Renal pelvis (tissue), 4 donors: ENCODE results near the gene TBPL2. TPM values are rescaled to one million over a fixed set of nuclear protein-coding genes. Genes with fewer than 3 reads are reported as not detected.
"Not testable (repeated sequence)": the region's sequence is repeated elsewhere in the genome, so short reads cannot be mapped to it uniquely, and the experiment has no call there.

Experiments used
- DNase-seq: peaks from one replicate; pipeline ENCODE4 v3.0.0-alpha.2; 2013
- polyA plus RNA-seq, 3 donors: library from polyadenylated mRNA; unstranded; fragments of 120-200 nt; gene quantifications; one replicate each; pipeline ENCODE4 v1.2.1, GENCODE V29; 2013; ENCODE audit not compliant: insufficient read length in 3 of 3

TBPL2 gene
- polyA plus RNA-seq, 3 donors = not detected

GRCh38 chr14:55441286-55441685, 870 bp upstream of the TBPL2 start:
- no peak for DNase-seq

GRCh38 chr14:55438066-55438683, 2.2 kb downstream of the TBPL2 start:
- peak; percentile 40 for DNase-seq

DNA sequence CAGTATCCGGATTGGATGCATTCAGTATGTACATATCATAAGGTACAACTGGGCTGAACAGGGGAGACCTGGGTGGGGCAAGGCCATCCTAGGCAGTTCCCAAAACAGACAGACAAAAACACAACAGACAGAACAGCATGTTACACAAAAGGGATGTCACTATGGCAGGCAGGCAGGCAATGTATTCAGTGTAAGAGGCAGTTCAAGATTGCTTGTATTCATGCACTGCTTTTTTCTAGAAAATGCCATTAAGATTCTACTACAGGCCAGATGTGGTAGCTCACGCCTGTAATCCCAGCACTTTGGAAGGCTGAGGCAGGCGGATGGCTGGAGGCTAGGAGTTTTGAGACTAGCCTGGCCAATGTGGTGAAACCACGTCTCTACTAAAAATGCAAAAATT, 3.5 kb downstream of the TBPL2 start:
- no peak for DNase-seq

GRCh38 chr14:55436519-55436918, 3.9 kb downstream of the TBPL2 start:
- DNase-seq = no peak

- no peak for DNase-seq
Measured at GRCh38 chr14:55434805-55435174, 5.6 kb downstream of the TBPL2 start.

DNA sequence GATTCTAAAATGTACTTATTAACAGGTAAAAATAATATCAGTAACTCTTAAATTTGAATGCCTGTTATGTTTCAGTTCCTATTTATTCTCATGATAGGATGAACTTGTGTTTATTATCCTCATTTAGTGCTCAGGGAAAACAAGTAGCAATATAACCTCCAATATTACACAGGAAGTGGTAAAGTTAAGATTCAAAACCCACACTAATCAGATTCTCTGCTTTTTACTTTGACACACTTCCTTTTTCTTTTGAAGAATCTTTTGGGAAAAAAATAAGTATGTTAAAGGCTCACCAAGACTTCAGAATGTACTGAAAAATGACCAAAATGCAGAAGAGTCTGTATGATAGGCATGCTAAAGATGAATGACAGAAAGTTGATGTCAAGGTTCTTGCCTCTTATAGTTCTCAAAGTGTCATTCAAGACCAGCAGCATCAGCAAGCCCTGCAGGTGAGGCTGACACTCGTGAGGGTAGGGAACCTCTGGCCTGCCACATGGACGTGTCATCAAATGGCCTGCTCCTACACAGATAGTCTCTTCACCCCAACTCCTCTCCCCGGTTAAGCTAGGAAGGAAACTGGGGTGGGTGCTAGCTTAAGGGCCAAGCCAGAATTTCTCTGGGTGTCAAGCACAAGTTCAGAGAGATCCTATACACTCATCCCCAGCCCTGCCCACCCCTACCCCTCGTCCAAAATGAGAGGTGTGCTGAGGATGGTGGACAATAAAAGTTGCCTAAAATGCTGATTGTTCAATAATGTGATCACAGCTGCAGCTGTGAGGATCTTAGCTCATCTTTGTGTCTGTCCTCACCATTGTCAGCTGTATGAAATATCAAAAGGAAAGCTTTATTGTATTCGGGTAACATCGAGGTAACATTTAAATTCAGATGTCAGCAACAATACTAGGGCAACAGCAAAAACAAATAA, 6.3 kb downstream of the TBPL2 start:
- DNase-seq = no peak

GRCh38 chr14:55432628-55433027, 7.8 kb downstream of the TBPL2 start:
- no peak for DNase-seq

DNA sequence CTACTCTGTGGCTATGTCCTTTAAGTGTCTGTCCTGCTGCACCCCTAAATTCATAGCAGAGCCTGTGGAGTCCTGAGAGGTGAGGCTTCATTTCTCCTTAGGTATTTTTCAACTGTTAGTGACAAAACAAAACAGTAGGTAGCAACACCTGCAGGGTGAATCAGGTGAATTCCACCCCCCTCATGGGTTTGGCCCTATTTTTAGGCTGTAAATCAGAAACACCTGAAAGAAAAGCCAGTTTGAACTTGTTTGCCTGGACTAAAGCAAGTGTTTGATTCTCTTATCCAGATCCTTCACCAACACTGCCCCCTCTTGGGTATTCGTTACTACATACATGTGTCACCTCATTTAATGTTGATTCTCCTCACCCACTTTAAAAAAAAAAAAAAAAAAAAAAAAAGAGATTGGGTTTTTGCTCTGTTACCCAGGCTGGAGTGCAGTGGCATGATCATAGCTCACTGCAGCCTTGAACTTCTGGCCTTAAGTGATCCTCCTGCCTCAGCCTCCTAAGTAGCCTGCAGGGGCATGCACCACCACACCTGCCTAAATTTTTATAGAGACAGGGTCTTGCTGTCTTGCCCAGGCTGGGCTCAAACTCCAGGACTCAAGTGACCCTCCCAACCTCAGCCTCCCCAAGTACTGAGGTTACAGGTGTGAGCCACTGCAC, 10.3 kb downstream of the TBPL2 start:
- peak; percentile 57 for DNase-seq

- no peak for DNase-seq
Measured at GRCh38 chr14:55427439-55427838, 13.0 kb downstream of the TBPL2 start.

GRCh38 chr14:55426891-55427290, 13.5 kb downstream of the TBPL2 start:
- no peak for DNase-seq

DNA sequence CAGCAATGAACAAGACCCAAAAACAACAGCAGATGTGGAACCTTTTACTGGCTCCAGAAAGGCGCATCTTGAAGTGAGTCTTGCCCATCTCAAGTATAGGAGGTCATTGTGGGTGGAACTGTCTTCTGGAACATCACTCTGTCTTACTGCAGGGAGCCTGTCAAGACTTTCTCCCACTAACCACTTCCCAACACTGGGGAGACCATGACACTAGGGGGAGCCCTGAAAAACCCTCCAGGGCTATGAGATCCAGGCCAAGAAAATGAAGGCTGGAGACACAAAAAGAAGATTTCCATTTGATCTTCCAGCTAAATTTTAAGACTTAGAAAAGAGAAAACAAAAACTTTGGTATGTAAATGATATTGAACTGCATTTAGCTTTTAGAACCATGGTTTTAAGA, 15.3 kb downstream of the TBPL2 start:
- no peak for DNase-seq

- DNase-seq = no peak
Measured at GRCh38 chr14:55423969-55424368, 16.4 kb downstream of the TBPL2 start.

GRCh38 chr14:55422338-55422737, 18.1 kb downstream of the TBPL2 start:
- not testable (repeated sequence) for DNase-seq

- no peak for DNase-seq
Measured at GRCh38 chr14:55419663-55420062, 20.8 kb downstream of the TBPL2 start.

DNA sequence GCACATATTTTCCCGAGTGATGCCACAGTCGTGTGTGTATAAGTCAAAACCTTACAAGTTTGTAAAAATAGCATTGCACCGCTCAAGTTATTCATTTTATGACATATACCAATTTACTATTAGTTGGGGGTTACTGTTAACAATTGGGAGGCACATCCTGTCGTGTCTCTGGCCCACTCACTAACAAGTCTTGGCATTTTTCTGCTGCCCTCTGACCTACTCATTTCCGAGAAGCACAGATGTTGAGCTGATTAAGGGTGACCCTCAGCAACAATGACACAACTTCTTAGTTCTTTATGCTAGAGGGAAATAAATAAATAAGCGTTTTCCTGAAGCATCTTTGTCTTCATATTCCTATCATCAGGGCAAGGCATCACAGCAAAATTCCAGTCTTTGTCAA, 22.0 kb downstream of the TBPL2 start:
- DNase-seq = no peak

DNA sequence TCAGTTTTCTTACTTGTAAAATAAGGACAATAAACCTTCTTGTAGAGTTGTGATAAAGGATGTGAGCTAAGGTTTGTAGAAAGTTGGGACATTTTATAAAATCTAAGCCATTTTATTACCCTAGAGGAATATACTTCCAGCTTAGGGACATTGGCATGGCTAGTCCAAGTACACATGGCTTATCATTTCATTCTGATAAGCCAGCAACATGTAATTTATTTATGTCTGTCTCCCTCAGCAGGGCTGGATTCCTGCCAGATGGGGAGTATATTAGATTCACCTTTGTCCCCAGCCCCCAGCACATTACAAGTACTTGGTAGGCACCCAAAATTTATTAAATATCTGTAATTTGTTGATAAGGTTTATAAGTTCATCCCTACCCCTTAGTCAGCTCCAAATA, 22.5 kb downstream of the TBPL2 start:
- DNase-seq = no peak

- no peak for DNase-seq
Measured at GRCh38 chr14:55416866-55417265, 23.6 kb downstream of the TBPL2 start.

DNA sequence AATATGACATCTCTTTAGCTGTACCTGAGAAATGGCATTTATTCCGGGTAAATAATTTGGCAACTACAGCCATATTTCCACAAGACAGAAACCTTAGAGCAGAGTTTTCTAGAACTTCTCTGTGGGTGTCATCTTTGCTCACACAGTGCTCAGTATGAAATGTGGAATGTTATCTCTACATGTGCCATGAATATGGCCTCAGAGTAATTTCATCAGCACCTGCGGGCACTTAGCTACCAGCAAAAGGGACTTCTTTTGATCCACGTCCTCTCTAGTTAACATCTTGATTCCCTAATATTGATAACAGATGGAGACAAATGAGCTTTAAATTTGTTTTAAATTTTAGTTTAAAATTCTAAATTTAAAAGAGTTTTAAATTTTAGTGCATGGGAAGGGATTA, 25.9 kb downstream of the TBPL2 start:
- DNase-seq = no peak

GRCh38 chr14:55412676-55413075, 27.7 kb downstream of the TBPL2 start:
- DNase-seq = peak; percentile 7

DNA sequence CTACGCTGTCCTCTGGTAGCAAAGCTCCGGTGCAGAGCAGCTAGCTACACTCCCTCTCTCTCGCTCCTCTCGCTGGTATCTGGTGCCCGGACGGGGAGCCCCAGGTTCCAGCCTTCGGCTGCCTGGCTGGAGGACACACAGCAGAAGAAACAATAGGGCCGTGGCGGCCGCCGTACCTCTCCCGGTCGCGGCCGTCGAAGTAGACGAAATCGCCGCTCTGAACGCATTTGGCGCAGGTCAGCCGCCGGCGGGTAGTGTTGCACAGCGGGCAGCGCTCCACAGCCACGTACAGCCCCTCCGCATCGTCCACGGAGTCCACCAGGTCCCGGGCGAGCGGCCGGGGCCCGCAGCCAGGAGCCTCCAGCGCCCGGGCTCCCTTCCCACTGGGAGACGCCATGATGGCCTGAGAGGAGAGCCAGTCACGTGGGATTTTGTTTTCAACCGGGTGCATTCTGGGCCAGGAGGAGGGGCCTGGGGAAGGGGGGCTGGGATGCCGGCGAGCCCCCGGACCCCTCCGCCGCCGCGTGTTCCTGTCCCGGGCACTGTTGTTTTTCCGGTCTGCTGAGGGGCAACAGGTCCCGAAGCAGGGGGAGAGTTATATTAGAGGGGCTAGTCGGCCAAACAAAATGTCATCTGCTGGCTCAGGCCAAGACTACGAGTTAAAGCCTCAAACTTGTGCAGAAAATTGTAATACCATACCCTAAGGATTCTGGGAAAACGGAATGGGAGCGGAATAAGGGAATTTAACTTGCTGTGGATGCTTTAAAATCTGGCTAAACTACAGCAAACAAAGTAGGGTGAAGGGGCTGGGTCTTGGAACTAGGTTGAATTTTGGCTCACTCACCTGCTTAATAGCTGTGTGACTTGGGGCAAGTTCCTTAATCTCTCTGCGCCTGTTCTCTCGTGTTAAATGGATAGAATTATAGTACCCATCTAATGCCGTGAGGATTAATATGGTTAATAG, 28.7 kb downstream of the TBPL2 start, which contains the start of gene ATG14:
Gene ATG14, minus strand, starts transcription at position 405 of the 964 bp plus-strand sequence. Its CDS starts 8 bp downstream, at position 397.
- DNase-seq = peak; percentile 87

DNA sequence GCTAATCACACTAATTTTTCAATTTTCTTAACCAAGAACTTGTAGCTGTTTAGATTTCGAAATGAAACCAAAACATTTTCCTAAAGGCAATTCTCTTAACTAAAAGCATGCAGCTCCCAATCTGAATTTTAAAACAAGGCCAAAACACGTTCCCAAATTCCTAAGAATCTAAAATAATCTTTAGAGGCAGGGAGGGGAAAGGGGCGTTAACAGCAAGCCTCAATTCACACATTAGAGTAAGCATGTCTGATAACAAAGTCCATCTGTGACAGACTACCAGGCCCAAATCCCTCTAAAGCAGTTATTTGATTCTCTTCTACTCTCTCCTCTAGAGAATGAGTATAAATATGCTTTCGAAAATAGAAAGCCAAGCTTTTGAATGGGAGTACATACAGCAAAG, 29.5 kb downstream of the TBPL2 start:
- DNase-seq = no peak
